ENCODE results near the gene MYO1H. TPM values are rescaled to one million over a fixed set of nuclear protein-coding genes. Genes with fewer than 3 reads are reported as not detected.
"Not testable (repeated sequence)": the region's sequence is repeated elsewhere in the genome, so short reads cannot be mapped to it uniquely, and the experiment has no call there.

The MYO1H gene, protein sequence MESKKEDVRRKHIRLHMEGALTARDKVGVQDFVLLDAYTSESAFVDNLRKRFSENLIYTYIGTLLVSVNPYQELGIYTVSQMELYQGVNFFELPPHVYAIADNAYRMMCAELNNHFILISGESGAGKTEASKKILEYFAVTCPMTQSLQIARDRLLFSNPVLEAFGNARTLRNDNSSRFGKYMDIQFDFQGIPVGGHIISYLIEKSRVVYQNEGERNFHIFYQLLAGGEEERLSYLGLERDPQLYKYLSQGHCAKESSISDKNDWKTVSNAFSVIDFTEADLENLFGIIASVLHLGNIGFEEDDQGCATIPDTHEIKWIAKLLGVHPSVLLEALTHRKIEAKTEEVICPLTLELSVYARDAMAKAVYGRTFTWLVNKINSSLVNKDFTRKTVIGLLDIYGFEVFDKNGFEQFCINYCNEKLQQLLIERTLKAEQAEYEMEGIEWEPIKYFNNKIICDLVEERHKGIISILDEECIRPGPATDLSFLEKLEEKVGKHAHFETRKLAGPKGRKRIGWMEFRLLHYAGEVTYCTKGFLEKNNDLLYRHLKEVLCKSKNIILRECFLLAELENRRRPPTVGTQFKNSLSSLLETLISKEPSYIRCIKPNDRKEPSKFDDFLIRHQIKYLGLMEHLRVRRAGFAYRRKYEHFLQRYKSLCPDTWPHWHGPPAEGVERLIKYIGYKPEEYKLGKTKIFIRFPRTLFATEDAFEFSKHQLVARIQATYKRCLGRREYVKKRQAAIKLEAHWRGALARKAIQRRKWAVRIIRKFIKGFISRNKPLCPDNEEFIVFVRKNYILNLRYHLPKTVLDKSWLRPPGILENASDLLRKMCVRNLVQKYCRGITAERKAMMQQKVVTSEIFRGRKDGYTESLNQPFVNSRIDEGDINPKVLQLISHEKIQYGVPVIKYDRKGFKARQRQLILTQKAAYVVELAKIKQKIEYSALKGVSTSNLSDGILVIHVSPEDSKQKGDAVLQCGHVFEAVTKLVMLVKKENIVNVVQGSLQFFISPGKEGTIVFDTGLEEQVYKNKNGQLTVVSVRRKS
- polyA plus RNA-seq (ENCODE audit: insufficient read length) = 0.25 TPM

DNA sequence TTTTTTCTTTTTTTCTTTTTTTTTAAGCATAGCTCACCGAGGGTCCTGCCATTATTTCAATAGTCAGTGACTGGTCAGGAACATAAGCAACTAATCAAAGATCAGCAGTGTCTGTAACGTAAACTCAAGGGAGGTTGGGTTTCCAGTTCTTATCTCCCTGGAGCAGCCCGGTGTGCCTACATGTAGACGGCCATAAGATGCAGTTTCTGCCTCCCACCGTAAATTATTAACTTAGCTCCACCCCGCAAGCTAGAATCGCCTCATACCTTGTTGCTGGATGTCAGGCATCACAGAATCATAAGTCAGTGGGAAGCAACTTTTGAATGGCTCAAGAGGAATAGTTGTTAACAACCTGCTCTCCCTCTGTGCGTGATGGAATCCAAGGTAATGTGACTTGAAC lies at the start of gene MYO1H:
Gene MYO1H (plus strand): TSS at position 312 of the 400 bp plus-strand sequence. CDS start 61 bp downstream, at position 373.
- DNase-seq = no peak

DNA sequence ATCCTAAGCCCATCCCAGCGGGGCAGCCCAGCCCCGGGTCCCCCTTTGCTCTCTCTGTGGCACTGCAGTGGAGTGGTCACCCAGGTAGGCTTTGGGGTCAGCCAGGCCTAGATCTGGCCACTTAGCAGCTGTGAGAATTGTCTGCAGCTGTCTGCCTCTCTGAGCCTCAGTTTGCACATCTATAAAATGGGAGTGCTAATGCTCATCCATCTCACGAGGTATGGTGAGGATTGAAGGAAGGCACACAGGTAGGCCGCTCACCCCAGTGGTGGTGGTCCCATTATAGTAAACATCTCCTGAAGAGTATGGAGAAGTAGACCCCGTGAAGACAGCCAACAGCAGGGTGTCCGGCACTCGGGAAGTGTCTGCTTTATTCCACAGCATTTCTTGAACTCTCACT lies 47.9 kb upstream of the MYO1H start:
- DNase-seq = no peak

DNA sequence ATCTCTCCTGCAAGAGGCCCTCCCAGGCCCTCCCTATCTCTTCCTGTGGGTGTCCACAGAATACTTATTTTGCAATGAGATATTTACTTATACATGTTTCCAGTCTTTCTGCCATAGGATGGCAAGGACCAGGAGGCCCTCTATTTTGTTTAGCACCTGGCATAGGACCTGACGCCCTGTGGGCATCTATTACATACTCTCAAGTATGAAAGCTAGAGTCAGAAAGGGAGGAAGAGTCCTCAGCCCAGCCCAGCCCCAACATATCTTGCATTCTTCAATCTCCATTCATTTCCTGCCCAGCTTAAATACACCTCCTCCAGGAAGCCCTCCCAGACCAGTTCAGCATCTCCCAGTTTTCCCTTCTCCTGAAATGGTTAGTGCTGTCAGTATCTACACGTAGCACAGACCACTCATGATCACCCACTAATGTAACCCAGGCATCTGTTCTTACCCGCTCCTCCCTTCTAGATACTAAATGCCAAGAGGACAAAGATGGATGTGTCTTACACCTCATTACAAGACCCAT lies 46.0 kb upstream of the MYO1H start:
- no peak for DNase-seq

GRCh38 chr12:109302358-109302757 lies 45.3 kb upstream of the MYO1H start:
- DNase-seq = no peak

GRCh38 chr12:109302770-109303169 lies 44.9 kb upstream of the MYO1H start:
- DNase-seq = no peak

GRCh38 chr12:109304485-109304884 lies 43.2 kb upstream of the MYO1H start:
- DNase-seq = no peak

GRCh38 chr12:109305547-109305946 lies 42.2 kb upstream of the MYO1H start:
- DNase-seq = no peak

GRCh38 chr12:109307051-109307450 lies 40.6 kb upstream of the MYO1H start:
- no peak for DNase-seq

DNA sequence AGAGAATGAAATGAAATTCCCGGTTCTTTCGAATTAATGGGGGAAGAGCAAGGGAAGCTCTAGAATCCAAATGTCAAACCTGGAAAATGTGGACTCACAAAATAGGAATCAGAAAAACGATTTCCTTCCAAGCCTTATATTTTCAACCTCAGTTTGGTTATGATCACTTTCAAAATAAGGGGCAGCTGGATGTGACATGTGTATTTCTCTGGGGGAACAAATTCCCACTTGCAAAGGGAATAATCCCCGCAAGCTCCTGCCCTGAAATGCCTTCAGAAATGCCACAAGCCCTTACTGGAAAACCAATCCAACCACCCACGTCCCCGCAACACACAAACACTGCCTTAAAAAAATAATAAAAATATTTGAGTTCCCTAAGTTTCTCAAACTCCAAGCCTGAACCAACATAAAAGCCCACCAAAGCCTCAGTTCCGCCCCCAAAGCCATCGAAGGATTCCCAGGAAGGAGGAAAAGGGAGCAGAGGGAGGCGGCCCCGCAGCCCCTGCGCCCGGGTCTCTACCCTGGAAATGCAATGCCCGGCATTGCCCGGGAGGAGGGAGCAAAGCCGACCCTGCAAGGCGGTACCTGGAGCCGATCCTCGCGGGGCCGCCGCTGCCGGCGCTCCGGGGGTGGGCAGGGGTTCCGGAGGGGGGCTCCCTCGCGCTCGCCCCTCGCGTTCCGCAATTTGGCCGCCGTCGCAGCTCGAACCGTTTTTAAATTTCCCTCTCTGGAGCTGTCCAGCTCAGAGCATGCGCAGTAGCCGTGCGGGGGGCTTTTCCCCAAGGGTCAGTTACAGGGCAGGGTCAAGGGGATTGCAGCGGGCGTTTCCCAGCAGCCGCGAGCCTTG lies 38.9 kb upstream of the MYO1H start, which contains the start of gene FOXN4:
Gene FOXN4 (minus strand): TSS at position 751 of the 847 bp plus-strand sequence. CDS start 963 bp downstream, outside the sequence.
- DNase-seq = no peak

DNA sequence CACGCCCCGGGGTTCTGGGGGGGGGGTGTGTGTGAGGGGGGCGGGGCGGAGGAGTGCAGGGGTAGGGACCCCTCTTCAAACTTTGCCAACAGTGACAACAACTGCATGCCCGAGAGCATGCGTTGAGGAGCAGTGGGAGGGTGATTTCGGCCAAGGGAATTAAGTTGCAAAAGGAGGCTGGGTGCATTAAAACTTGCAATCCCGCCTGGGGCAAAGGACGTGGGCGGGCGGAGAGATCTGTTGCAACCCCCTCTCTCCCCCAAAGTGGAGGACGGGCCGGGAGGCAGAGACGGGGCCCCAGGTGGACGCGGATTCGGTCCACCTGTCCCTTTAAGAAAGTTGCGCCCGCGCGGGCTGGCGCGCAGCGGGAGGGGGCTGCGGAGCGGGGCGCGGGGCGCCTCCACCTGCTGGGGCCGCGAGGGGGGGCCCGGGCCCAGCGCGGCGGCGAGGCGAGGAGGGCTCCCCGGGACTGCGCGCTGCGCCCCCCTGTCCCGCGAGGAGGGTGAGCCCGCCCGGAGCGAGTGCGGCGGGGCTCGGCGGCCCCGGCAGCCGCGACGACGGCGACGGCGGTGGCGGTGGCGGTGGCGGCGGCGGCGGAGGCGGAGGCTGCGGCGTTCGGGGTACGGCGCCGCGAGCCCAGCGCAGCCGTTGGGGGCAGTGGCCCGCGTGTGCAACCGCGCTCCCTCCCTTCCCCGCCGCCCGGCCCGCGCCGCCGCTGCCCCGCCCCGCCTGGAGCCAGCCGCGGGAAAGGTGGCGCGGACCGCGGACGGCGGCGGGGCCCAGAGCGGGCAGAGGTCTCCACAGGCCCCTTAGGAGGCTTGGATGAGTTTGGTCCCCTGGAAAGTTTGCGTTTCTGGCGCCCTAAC lies 38.1 kb upstream of the MYO1H start:
- no peak for DNase-seq

- no peak for DNase-seq
These were observed 37.2 kb upstream of the MYO1H start for GRCh38 chr12:109310247-109311125.

GRCh38 chr12:109321294-109321693 lies 26.4 kb upstream of the MYO1H start:
- DNase-seq = not testable (repeated sequence)

DNA sequence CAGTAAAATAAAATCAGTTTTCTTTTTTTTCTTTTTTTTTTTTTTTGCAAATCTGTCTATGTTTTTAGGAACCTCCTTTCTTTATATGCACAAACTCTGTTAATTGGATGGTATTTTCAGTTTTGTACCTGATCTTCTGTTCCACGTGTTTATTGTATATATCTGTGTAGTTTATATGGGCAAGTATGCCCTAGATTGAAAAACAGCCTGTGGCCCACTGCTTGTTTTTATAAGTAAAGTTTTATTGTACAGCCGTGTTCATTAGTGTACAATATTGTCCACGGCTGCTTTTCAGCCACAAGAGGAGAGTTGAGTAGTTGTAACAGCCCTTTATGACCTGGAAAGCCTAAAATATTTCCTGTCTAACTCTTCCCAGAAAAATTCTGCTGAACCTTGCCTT lies 18.7 kb upstream of the MYO1H start:
- DNase-seq = no peak

DNA sequence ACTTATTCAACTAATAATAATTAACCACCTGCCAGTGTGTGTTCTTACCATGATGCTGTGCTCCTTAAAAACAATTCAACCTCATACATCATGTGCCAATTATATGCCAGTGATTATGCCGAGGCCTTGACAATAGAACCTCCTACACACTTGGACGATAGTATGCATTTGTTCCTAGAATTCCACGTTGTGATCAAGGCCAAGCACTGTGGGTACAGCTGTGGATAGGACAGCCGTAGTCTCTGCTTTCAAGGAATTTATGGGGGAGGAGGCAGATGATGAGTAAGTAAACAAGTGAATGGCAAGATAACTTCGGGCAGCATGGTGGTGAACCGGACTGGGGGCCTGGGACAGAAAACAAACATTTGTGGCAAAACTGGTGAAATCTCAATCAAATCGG lies 18.0 kb upstream of the MYO1H start:
- no peak for DNase-seq

GRCh38 chr12:109330282-109331230 lies 17.1 kb upstream of the MYO1H start:
- DNase-seq = no peak

GRCh38 chr12:109331301-109331952 lies 16.3 kb upstream of the MYO1H start:
- no peak for DNase-seq

DNA sequence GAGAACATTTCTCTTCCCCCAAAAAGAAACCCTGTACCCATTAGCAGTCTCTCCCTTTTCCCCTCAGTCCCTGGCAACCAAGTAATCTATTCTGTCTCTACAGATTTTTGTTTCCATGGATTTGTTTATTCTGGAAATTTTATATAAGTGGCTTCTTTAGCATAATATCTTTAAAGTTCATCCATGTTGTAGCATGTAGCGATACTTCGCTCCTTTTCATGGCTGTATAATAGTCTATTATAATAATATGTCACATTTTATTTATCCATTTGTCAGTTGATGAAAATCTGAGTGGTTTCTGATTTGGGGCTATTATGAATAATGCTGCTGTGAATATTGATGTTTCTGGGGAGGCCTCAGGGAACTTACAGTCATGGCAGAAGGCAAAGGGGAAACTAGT lies 12.8 kb upstream of the MYO1H start:
- no peak for DNase-seq

DNA sequence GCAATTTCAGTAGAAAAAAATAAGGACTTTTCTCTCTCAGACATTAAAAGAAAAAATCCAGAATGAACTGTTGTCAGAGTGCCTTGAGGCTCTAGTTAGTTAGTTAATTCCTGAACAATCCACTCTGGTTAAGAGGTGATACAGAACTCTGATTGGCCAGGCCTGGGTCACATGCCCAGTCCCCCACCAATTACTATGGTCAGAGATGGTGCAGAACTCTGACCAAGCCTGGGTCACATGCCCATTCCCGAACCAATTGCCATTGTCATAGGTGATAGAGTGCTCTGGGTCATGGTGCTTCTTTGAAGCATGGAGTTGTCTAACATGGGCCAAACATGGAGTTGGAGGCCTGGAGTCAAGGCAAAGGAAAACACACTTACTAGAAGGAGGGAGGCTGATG lies 11.1 kb upstream of the MYO1H start:
- DNase-seq = no peak

All from hindlimb muscle (tissue), 1 donor.